Measurements from ENCODE around the gene MYO18B.

Gene MYO18B

GRCh38 chr22:25923914-25924313 lies 181.9 kb downstream of the MYO18B start:
- no peak overlapping the region for H3K4me3 ChIP-seq (ENCODE audit: low read depth, low read length)
- TF ChIP-seq CTCF (IDR thresholded peaks at IDR 0.05; ENCODE audit: low read depth, low read length) = no peak

- no peak for TF ChIP-seq CTCF (IDR thresholded peaks at IDR 0.05; ENCODE audit: low read depth, low read length)
- no peak overlapping the region for H3K4me3 ChIP-seq (ENCODE audit: low read depth, low read length)
These were observed 186.1 kb downstream of the MYO18B start for GRCh38 chr22:25928038-25928437.

- TF ChIP-seq CTCF (IDR thresholded peaks at IDR 0.05; ENCODE audit: low read depth, low read length) = no peak
- no peak overlapping the region for H3K4me3 ChIP-seq (ENCODE audit: low read depth, low read length)
These were observed 187.4 kb downstream of the MYO18B start for GRCh38 chr22:25929321-25929878.

GRCh38 chr22:25930083-25930482 lies 188.1 kb downstream of the MYO18B start:
- no peak overlapping the region for H3K4me3 ChIP-seq (ENCODE audit: low read depth, low read length)
- TF ChIP-seq CTCF (IDR thresholded peaks at IDR 0.05; ENCODE audit: low read depth, low read length) = no peak

GRCh38 chr22:25930788-25931310 lies 188.9 kb downstream of the MYO18B start:
- no peak overlapping the region for H3K4me3 ChIP-seq (ENCODE audit: low read depth, low read length)
- TF ChIP-seq CTCF (IDR thresholded peaks at IDR 0.05; ENCODE audit: low read depth, low read length) = no peak

- no peak overlapping the region for H3K4me3 ChIP-seq (ENCODE audit: low read depth, low read length)
- TF ChIP-seq CTCF (IDR thresholded peaks at IDR 0.05; ENCODE audit: low read depth, low read length) = no peak
These were observed 191.3 kb downstream of the MYO18B start for GRCh38 chr22:25933158-25933788.

- no peak overlapping the region for H3K4me3 ChIP-seq (ENCODE audit: low read depth, low read length)
- no peak for TF ChIP-seq CTCF (IDR thresholded peaks at IDR 0.05; ENCODE audit: low read depth, low read length)
These were observed 193.5 kb downstream of the MYO18B start for GRCh38 chr22:25935266-25936058.

Data from WI38 (cell line).